Liver (tissue), 3 donors: ENCODE measurements around the gene ARTN.

ENCODE experiments used
- EGR1 ChIP-seq, 2 donors: IDR thresholded peaks; 2 replicates each; pipeline ENCODE4 v1.6.1; 2016 to 2018; ENCODE audit warnings: antibody characterized with exemption in 2 of 2, low read depth in 2 of 2
- GABPA ChIP-seq, 2 donors: IDR thresholded peaks in 1 of 2; conservative IDR thresholded peaks in 1 of 2; 2 replicates each; pipeline ENCODE4 v1.6.1; 2016; ENCODE audit warnings: antibody characterized with exemption in 2 of 2, mild to moderate bottlenecking in 1 of 2, moderate library complexity in 1 of 2
- JUND ChIP-seq, 2 donors: IDR thresholded peaks; 2 replicates each; pipeline ENCODE4 v1.6.1; 2016; ENCODE audit warnings: antibody characterized with exemption in 2 of 2
- RAD21 ChIP-seq, 2 donors: IDR thresholded peaks; 2 replicates each; pipeline ENCODE4 v1.6.1; 2016; ENCODE audit warnings: antibody characterized with exemption in 2 of 2, mild to moderate bottlenecking in 2 of 2
- RXRA ChIP-seq, 2 donors: IDR thresholded peaks; 2 replicates each; pipeline ENCODE4 v1.6.1; 2017 to 2018; ENCODE audit warnings: antibody characterized with exemption in 2 of 2, mild to moderate bottlenecking in 1 of 2
- SP1 ChIP-seq: IDR thresholded peaks from 2 replicates; pipeline ENCODE4 v1.6.1; 2018; ENCODE audit warnings: antibody characterized with exemption, mild to moderate bottlenecking
- TAF1 ChIP-seq: conservative IDR thresholded peaks from 2 replicates; pipeline ENCODE4 v1.6.1; 2016; ENCODE audit warnings: antibody characterized with exemption, mild to moderate bottlenecking
- YY1 ChIP-seq: IDR thresholded peaks from 2 replicates; pipeline ENCODE4 v1.6.1; 2016; ENCODE audit warnings: antibody characterized with exemption, mild to moderate bottlenecking
- TF ChIP-seq, protein P1 (sequence below): fragments of 150-350 bp; IDR thresholded peaks from 2 replicates; pipeline ENCODE4 v1.5.1; 2017; ENCODE audit warnings: improper control_type of control experiment, low read depth, low read length; ENCODE audit not compliant: missing input control
- TF ChIP-seq, protein P2 (sequence below): IDR thresholded peaks from 2 replicates; pipeline ENCODE4 v1.6.1; 2016; ENCODE audit warnings: antibody characterized with exemption, mild to moderate bottlenecking
- TF ChIP-seq, protein P3 (sequence below): IDR thresholded peaks from 2 replicates; pipeline ENCODE4 v1.6.1; 2016; ENCODE audit warnings: antibody characterized with exemption
- TF ChIP-seq, protein P4 (sequence below): IDR thresholded peaks from 2 replicates; pipeline ENCODE4 v1.6.1; 2016; ENCODE audit warnings: antibody characterized with exemption
- donor health status: healthy.
- donor health status: healthy.

DNA sequence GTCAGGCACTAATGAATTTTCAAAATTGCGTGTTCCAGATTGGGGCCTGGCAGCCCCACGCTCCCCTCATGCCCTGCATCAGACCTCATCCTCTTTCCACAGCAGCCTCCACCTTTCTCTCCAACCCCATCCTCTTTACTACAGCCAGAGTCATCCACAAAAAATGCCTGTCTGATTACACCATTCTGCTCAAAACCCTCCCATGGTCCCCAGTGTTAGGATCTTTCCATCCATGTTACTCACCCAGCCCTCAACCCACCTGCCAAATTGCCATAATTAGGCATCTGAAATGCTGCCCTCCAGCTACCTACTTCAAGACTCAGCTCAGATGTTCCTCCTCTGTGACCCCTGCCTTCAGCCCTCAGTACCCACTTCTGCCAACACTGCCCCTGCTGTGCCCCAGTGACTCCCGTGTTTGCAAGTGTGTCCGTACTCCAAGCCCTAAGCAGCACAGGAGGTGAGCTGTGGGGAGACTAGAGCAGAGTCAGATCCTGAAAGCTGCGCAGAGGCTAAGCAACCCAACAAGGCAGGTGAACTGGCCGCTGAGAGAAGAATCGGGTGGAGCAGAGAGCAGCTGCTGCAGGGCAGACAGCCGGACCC, 715 bp upstream of the ARTN start:
- TF ChIP-seq YY1 (no peak), SP1 (no peak), RAD21 (IDR thresholded peaks at IDR 0.05) (no peak), TAF1 (no peak), EGR1 (IDR thresholded peaks at IDR 0.05; ENCODE audit: low read depth in 2 of 2) (no peak), GABPA (IDR thresholded peaks at IDR 0.05 in 1 of 2, conservative IDR thresholded peaks at IDR 0.05 in 1 of 2) (no peak), RXRA (IDR thresholded peaks at IDR 0.05) (no peak), JUND (IDR thresholded peaks at IDR 0.05) (no peak)
- TF ChIP-seq, protein P1, sequence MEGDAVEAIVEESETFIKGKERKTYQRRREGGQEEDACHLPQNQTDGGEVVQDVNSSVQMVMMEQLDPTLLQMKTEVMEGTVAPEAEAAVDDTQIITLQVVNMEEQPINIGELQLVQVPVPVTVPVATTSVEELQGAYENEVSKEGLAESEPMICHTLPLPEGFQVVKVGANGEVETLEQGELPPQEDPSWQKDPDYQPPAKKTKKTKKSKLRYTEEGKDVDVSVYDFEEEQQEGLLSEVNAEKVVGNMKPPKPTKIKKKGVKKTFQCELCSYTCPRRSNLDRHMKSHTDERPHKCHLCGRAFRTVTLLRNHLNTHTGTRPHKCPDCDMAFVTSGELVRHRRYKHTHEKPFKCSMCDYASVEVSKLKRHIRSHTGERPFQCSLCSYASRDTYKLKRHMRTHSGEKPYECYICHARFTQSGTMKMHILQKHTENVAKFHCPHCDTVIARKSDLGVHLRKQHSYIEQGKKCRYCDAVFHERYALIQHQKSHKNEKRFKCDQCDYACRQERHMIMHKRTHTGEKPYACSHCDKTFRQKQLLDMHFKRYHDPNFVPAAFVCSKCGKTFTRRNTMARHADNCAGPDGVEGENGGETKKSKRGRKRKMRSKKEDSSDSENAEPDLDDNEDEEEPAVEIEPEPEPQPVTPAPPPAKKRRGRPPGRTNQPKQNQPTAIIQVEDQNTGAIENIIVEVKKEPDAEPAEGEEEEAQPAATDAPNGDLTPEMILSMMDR = no peak
- TF ChIP-seq, protein P2, sequence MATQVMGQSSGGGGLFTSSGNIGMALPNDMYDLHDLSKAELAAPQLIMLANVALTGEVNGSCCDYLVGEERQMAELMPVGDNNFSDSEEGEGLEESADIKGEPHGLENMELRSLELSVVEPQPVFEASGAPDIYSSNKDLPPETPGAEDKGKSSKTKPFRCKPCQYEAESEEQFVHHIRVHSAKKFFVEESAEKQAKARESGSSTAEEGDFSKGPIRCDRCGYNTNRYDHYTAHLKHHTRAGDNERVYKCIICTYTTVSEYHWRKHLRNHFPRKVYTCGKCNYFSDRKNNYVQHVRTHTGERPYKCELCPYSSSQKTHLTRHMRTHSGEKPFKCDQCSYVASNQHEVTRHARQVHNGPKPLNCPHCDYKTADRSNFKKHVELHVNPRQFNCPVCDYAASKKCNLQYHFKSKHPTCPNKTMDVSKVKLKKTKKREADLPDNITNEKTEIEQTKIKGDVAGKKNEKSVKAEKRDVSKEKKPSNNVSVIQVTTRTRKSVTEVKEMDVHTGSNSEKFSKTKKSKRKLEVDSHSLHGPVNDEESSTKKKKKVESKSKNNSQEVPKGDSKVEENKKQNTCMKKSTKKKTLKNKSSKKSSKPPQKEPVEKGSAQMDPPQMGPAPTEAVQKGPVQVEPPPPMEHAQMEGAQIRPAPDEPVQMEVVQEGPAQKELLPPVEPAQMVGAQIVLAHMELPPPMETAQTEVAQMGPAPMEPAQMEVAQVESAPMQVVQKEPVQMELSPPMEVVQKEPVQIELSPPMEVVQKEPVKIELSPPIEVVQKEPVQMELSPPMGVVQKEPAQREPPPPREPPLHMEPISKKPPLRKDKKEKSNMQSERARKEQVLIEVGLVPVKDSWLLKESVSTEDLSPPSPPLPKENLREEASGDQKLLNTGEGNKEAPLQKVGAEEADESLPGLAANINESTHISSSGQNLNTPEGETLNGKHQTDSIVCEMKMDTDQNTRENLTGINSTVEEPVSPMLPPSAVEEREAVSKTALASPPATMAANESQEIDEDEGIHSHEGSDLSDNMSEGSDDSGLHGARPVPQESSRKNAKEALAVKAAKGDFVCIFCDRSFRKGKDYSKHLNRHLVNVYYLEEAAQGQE = no peak
- TF ChIP-seq, protein P3, sequence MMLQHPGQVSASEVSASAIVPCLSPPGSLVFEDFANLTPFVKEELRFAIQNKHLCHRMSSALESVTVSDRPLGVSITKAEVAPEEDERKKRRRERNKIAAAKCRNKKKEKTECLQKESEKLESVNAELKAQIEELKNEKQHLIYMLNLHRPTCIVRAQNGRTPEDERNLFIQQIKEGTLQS = no peak
- TF ChIP-seq, protein P4, sequence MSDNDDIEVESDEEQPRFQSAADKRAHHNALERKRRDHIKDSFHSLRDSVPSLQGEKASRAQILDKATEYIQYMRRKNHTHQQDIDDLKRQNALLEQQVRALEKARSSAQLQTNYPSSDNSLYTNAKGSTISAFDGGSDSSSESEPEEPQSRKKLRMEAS = no peak
